H1 (cell line): ENCODE measurements around the gene TPO. TPM values are rescaled to one million over a fixed set of nuclear protein-coding genes. Genes with fewer than 3 reads are reported as not detected.

Source experiments
- KDM4A ChIP-seq: IDR thresholded peaks from one replicate; pipeline ENCODE4 v1.7.1; 2012; ENCODE audit warnings: low read depth, mild to moderate bottlenecking, moderate library complexity, low read length, inconsistent platforms; ENCODE audit not compliant: severe bottlenecking
- USF2 ChIP-seq: IDR thresholded peaks from 2 replicates; pipeline ENCODE4 v1.6.1; 2011; ENCODE audit warnings: low read length, improper control_type of control experiment
- polyA plus RNA-seq, 7 experiments: library from polyadenylated mRNA; depleted of rRNA in 3 of 7; stranded (reverse) in 5 of 7; unstranded in 2 of 7; fragments of >200 nt in 5 of 7; fragments of 200-250 nt in 2 of 7; gene quantifications; 1 replicate in 5 of 7; 2 replicates in 1 of 7; 4 replicates in 1 of 7; pipeline versions ENCODE4 v1.2.1 to v1.2.3, GENCODE V29; 2011 to 2013; ENCODE audit warnings: missing spikeins in 2 of 7, mixed read lengths in 2 of 7
- total RNA-seq: library from RNA; stranded (reverse); fragmentation: NEBNext Ultra II Directional; extraction: Animal tissue kit (Norgen Biotek cat#: 25700); gene quantifications from 2 replicates; pipeline ENCODE4 v1.2.1, GENCODE V29; 2021

TPO gene
- total and polyA plus RNA-seq, 2 of the 8 experiments (the other 6 are each of a cell fraction or from before 2014, with no cell fraction given): not detected

- TF ChIP-seq USF2 (no peak), KDM4A (no peak)
- TF ChIP-seq, all 59 proteins: peak for 0
These were observed 45.7 kb upstream of the TPO start (continued) for GRCh38 chr2:1367601-1368000.
